Lower leg skin (tissue), 4 donors: ENCODE results near the gene PEAK1. TPM values are rescaled to one million over a fixed set of nuclear protein-coding genes. Genes with fewer than 3 reads are reported as not detected.

Source experiments
- DNase-seq, 2 donors: peaks; one replicate each; pipeline ENCODE4 v3.0.0-alpha.2; 2019; ENCODE audit warnings: low spot score in 2 of 2
- H3K4me3 ChIP-seq: fragments of 200-600 bp; sonication (generic); 2 replicates; pipeline ENCODE4 v1.5.1; 2017; ENCODE audit warnings: mild to moderate bottlenecking, low read depth; ENCODE audit not compliant: poor library complexity, severe bottlenecking
- CTCF ChIP-seq, 3 donors: fragments of 450-650 bp; IDR thresholded peaks; one replicate each; pipeline ENCODE4 v1.5.1; 2016; ENCODE audit warnings: antibody characterized with exemption in 3 of 3, mild to moderate bottlenecking in 3 of 3, moderate library complexity in 2 of 3
- POLR2A ChIP-seq, 2 donors: fragments of 450-650 bp; IDR thresholded peaks; one replicate each; pipeline ENCODE4 v1.6.1; 2016 to 2017; ENCODE audit warnings: antibody characterized with exemption in 2 of 2, mild to moderate bottlenecking in 1 of 2, moderate library complexity in 1 of 2
- WGBS, 2 donors: methylation state at CpG; one replicate each; pipeline ENCODE4 v1.1.5; 2018; 5-methylcytosine and 5-hydroxymethylcytosine counted together
- intact Hi-C: fragments of 100-400 bp; cut with DNase I; formaldehyde crosslinking; loops from one replicate; pipeline ENCODE4 v1.15.0; 2023; ENCODE audit warnings: low total_unique reads
- total RNA-seq, 4 donors: library from RNA; depleted of rRNA; stranded (reverse); fragments of >200 nt; gene quantifications; one replicate each; pipeline ENCODE4 v1.1.0, GENCODE V29; 2016

The PEAK1 gene
- total RNA-seq, 4 donors from 2014 or later, result 23.4 to 38.2 (median 31.0) TPM

DNA sequence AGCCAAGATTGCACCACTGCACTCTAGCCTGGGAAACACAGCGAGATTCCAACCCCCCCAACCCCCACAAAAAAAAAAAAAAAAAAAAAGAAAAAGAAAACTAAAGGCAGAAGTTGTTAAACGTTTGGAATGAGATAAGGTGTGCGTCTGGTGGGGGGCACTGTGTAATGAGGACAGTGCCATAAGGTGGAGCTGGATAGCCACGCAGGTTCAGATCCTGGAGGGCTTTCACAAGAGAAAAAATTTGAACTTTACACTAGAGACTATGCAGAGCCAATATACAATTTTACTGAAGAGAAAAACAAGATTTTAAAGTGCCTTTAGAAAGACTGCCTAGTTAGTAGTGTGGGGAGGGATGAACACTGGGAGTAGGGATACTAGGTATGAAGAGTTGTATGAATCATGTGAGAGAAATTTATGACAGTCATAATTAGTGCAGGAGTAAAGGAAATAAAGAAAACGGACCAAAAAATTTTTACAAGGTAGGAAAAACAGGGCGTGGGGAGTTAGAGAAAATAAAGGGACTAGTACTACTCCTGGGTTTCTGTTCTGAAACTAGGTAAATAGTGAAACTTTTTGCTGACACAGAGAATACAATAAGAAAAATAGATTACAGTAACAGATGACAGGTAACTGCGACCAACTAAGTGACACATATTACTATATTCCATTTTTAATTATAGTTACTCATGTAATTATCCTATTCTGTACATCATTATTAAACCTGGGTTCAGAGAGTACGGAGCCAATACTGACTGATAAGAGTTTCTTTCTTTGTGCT is 108.1 kb downstream of the PEAK1 start:
- 92 to 94% methylated on average over 8 of the region's 8 CpGs for WGBS, 2 donors
- no peak for DNase-seq
- TF ChIP-seq CTCF (IDR thresholded peaks at IDR 0.05) (no peak), POLR2A (IDR thresholded peaks at IDR 0.05) (no peak)
- intact Hi-C loops, result no loop called here
- H3K4me3 ChIP-seq, result no peak overlapping the region

GRCh38 chr15:77311020-77311419 is 108.9 kb downstream of the PEAK1 start:
- intact Hi-C loops, result no loop called here
- no peak for DNase-seq
- TF ChIP-seq POLR2A (IDR thresholded peaks at IDR 0.05), result no peak
- TF ChIP-seq CTCF (IDR thresholded peaks at IDR 0.05), result no peak
- 91 to 93% methylated on average over 4 of the region's 4 CpGs for whole genome bisulfite sequencing, 2 donors
- no peak overlapping the region for H3K4me3 ChIP-seq

DNA sequence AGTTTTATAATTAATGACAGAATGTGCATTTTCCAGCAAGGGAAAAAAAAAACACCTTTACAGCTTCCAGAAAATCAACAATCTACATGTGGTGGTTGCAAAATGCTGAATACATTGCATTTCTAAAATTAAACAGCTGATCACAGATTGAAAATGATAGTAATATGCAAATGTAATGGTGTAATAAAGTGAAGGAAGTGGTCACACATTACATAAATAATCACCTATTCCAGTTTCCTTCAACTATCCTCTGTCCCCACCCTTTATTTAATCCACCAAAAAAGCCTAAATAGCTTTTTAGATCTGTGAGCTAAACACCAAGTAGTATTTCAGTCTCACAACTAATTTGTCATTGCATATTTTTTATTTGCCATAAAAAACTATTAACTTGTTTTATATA is 110.5 kb downstream of the PEAK1 start:
- DNase-seq, result no peak
- intact Hi-C loops, result no loop called here
- TF ChIP-seq CTCF (IDR thresholded peaks at IDR 0.05) (no peak), POLR2A (IDR thresholded peaks at IDR 0.05) (no peak)
- H3K4me3 ChIP-seq, result no peak overlapping the region

- H3K4me3 ChIP-seq, result no peak overlapping the region
- TF ChIP-seq POLR2A (IDR thresholded peaks at IDR 0.05) (no peak), CTCF (IDR thresholded peaks at IDR 0.05) (no peak)
- intact Hi-C loops, result no loop called here
- no peak for DNase-seq
- WGBS, 2 donors, result 82 to 88% methylated on average over 2 of the region's 2 CpGs
These were observed 114.0 kb downstream of the PEAK1 start for GRCh38 chr15:77305953-77306352.

- no peak for TF ChIP-seq CTCF (IDR thresholded peaks at IDR 0.05)
- no peak for TF ChIP-seq POLR2A (IDR thresholded peaks at IDR 0.05)
These were observed 123.0 kb downstream of the PEAK1 start for GRCh38 chr15:77296773-77297337.

More at GRCh38 chr15:77296773-77297337, 123.0 kb downstream of the PEAK1 start:
- DNase-seq, result no peak
- intact Hi-C loops, result no loop called here
- WGBS, 2 donors, result 52 to 71% methylated on average over 2 of the region's 2 CpGs
- no peak overlapping the region for H3K4me3 ChIP-seq
